Small intestine (tissue), 7 donors: Measurements from ENCODE around the gene TRIM59. TPM values are rescaled to one million over a fixed set of nuclear protein-coding genes. Genes with fewer than 3 reads are reported as not detected.

ENCODE experiments used
- DNase-seq, 2 donors: peaks; one replicate each; pipeline versions ENCODE4 v3.0.0 to v3.0.0-alpha.2; 2013
- FAIRE-seq: peaks from 2 replicates; lab custom pipeline; 2012; peaks lifted over from hg19 to GRCh38; lab: Jason Lieb, UNC
- H3K27ac ChIP-seq, 3 donors: one replicate each; pipeline ENCODE4 v1.5.1; 2013; ENCODE audit warnings: low read length in 2 of 3, mild to moderate bottlenecking in 2 of 3, control low read depth in 1 of 3, inconsistent platforms in 1 of 3, low read depth in 1 of 3, moderate library complexity in 1 of 3
- H3K27me3 ChIP-seq, 3 donors: one replicate each; pipeline ENCODE4 v1.6.1; 2013; ENCODE audit warnings: low read length in 3 of 3, inconsistent platforms in 1 of 3; ENCODE audit not compliant: control insufficient read depth in 3 of 3, insufficient read depth in 3 of 3
- H3K36me3 ChIP-seq, 3 donors: one replicate each; pipeline ENCODE4 v1.6.1; 2013; ENCODE audit warnings: low read length in 3 of 3, inconsistent platforms in 1 of 3, low read depth in 1 of 3, mild to moderate bottlenecking in 1 of 3, moderate library complexity in 1 of 3; ENCODE audit not compliant: control insufficient read depth in 3 of 3, insufficient read depth in 2 of 3
- H3K4me1 ChIP-seq, 3 donors: one replicate each; pipeline ENCODE4 v1.6.1; 2013; ENCODE audit warnings: low read length in 2 of 3, inconsistent platforms in 1 of 3, low read depth in 1 of 3, mild to moderate bottlenecking in 1 of 3, moderate library complexity in 1 of 3; ENCODE audit not compliant: control insufficient read depth in 3 of 3, insufficient read depth in 2 of 3
- H3K4me3 ChIP-seq, 3 donors: one replicate each; pipeline ENCODE4 v1.5.1; 2013; ENCODE audit warnings: low read length in 3 of 3, control low read depth in 1 of 3, inconsistent platforms in 1 of 3, low read depth in 1 of 3, mild to moderate bottlenecking in 1 of 3, moderate library complexity in 1 of 3
- H3K9me3 ChIP-seq, 2 donors: one replicate each; pipeline ENCODE4 v1.6.1; 2013; ENCODE audit warnings: low read depth in 1 of 2, low read length in 1 of 2; ENCODE audit not compliant: control insufficient read depth in 2 of 2, insufficient read depth in 1 of 2
- WGBS, 3 donors: extraction: QIAGEN DNeasy Blood & Tissue Kit; methylation state at CpG; one replicate each; pipeline ENCODE4 v1.1.7; 2013; 5-methylcytosine and 5-hydroxymethylcytosine counted together
- polyA plus RNA-seq, 4 donors: library from polyadenylated mRNA; stranded (reverse) in 3 of 4; unstranded in 1 of 4; fragments of 200-250 nt in 3 of 4; fragments of 120-200 nt in 1 of 4; gene quantifications; one replicate each; pipeline versions ENCODE4 v1.2.1 to v1.2.3, GENCODE V29; 2013
- donor health status: healthy with polysubstance abuse.
- donor health status: control.
- donor health status: control.
- donor health status: Bipolar disorder and iron deficiency.
- donor health status: healthy.

The TRIM59 gene
- polyA plus RNA-seq, 4 donors = 0.54 to 12.2 (median 3.2) TPM

DNA sequence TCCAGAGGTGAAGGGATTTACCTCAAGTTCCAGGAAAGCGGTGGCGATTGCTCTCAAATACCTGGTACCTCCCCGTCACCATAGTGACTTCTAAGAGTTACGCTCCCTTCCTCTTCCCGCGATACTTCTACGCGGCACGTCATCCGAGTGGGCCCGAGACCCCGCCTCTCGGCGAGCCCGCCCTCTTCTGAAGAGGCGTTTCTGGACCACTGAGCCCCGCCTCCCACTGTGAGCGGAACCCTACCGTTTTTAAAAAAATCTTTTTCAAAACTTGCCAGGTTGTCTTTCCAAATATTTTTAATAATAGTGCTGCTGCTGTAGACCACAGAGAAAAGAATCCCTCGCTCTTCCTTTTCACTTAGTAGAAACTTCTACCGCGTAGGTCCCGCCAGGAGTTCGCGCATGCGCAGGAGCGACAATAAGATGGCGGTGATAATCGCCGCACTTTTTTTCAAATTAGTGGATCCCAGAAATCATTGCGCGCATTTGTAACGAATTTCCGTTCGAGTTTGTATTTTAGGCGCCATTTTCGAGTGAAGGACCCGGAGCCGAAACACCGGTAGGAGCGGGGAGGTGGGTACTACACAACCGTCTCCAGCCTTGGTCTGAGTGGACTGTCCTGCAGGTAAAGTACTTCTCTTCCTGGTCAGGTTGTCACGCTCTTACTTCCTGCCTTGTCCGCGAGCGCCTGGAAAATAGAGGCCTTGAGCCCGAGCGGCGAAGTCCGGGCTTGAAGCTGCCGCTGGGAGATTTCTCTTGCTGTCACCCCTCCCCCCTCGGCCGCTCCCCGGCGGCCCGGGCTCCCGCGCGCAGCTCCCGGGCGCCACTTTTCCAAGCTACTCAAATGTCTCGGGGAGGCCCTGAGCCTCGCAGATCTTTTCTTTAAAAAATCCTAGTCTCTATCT, 50.2 kb downstream of the TRIM59 start, which contains the start of the genes IFT80 and SMC4:
Gene IFT80 (minus strand): TSS at position 101 of the 905 bp plus-strand sequence. CDS start 14,625 bp downstream, outside the sequence.
Gene SMC4 (plus strand): TSS at position 526 of the 905 bp plus-strand sequence. CDS start 1,177 bp downstream, outside the sequence.
- no peaks in the 10 kb centered on the region for H3K9me3 ChIP-seq
- H3K4me1 ChIP-seq = no peaks in the 10 kb centered on the region
- peak within 1 kb of the TSS; percentile 77 to 97 (median 89) for H3K4me3 ChIP-seq
- FAIRE-seq = no peak
- H3K36me3 ChIP-seq = no peaks in the 10 kb centered on the region
- H3K27me3 ChIP-seq = no peaks in the 10 kb centered on the region
- WGBS, 3 donors = 0 to 1% (median 0%) methylated on average over 62 to 63 of the region's 63 CpGs
- peak; percentile 96 to 98 for DNase-seq
- peak within 1 kb of the TSS; percentile 74 to 95 (median 90) for H3K27ac ChIP-seq

DNA sequence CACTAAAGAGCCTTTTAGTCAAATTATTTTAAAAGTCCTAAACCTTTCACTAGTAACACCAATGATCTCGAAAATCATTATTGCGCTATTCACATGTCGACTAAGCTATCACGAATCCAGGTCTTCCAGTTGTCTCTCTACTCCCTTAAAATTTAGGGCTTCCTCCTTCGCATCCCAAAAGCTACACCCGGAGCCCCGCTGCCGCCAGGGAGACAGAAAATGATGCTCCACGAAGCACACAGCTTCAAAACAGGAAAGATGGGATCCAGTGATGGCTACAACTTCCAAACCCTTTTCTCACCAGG, 50.8 kb downstream of the TRIM59 start:
- H3K36me3 ChIP-seq = no peaks in the 10 kb centered on the region
- H3K9me3 ChIP-seq = no peaks in the 10 kb centered on the region
- DNase-seq (no peak), FAIRE-seq (no peak)
- H3K27ac ChIP-seq = peak overlapping the region in 2 of 3 donors; percentile 90 to 95
- WGBS, 3 donors = 0% methylated on average over 9 of the region's 9 CpGs
- H3K4me3 ChIP-seq = peak overlapping the region; percentile 77 to 97 (median 89)
- no peaks in the 10 kb centered on the region for H3K27me3 ChIP-seq
- no peaks in the 10 kb centered on the region for H3K4me1 ChIP-seq

DNA sequence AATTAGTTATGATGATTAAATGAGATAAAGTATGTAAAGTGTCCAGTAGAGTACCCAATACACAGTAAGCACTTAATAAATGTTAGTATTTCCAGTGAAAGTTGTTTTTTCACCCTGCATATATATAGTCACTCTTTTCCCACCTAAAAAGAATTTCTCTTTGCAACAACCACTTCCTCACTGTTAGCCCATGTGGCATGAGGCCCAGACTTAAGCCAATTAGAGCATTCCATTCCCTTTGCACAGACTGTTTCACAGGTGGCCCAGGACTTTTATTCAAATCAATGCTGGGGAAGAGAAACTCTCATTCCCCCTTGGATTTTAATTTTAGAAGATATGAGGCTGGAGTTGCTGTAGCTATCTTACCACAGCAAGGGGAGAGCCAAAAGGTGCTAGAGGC, 54.3 kb downstream of the TRIM59 start:
- DNase-seq (no peak), FAIRE-seq (no peak)
- Histone ChIP-seq H3K27ac (no peak overlapping the region), H3K4me1 (peaks cover 0 to 2% (median 0%) of the 10 kb centered on the region in 3 donors), H3K4me3 (no peak overlapping the region), H3K9me3 (no peaks in the 10 kb centered on the region), H3K27me3 (no peaks in the 10 kb centered on the region), H3K36me3 (no peaks in the 10 kb centered on the region)

DNA sequence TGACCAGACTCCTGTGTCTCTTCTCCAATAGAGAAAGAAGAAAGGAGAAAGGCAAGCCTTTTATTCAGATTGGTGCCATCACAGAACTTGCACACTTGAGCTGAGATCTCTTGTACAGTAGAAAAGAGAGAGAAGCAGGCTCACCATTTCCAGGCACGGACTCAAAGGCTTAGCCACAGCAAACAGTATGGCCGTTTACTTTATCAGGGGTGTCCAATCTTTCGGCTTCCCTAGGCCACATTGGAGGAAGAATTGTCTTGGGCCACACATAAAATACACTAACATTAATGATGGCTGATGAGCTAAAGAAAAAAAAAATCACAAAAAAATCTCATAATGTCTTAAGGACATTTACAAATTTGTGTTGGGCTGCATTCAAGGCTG, 55.6 kb downstream of the TRIM59 start:
- Histone ChIP-seq H3K36me3 (no peaks in the 10 kb centered on the region), H3K4me1 (peaks cover 0 to 2% (median 0%) of the 10 kb centered on the region in 3 donors), H3K27me3 (no peaks in the 10 kb centered on the region), H3K9me3 (no peaks in the 10 kb centered on the region), H3K27ac (no peak overlapping the region), H3K4me3 (no peak overlapping the region)
- FAIRE-seq = no peak
- 93 to 98% (median 96%) methylated on average over 3 of the region's 3 CpGs for WGBS, 3 donors
- DNase-seq = no peak

DNA sequence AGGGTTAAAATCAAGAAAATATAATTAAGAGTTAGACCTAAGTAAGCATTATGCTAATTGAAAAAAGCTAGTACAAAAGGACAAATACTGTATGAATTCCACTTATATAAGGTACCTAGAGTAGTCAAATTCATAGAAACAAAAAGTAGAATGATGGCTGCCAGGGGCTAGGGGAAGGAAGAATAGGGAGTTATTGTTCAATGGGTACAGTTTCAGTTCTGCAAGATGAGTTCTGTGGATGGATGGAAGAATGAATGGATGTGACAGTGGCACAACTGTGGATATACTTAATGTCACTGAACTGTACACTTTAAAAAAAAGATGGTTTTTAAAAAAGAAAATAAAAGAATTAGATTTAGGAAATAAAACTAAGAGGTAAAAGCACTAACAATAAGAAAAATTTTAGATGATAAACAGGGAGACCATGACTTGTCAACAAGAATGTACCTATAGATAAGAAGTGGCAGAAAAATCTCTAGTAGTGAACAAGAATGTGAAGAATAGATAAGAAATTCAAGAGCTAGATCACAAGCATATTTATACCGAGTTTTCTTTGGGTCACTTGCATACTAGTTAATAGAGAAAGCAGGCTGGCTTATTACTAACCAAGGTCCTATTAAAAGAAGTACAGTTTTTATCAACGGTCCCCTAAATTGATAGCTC, 56.1 kb downstream of the TRIM59 start:
- DNase-seq (no peak), FAIRE-seq (no peak)
- no peak overlapping the region for H3K4me3 ChIP-seq
- H3K9me3 ChIP-seq = no peaks in the 10 kb centered on the region
- no peaks in the 10 kb centered on the region for H3K27me3 ChIP-seq
- H3K36me3 ChIP-seq = no peaks in the 10 kb centered on the region
- WGBS, 3 donors = 78 to 88% (median 86%) methylated on average over 2 of the region's 2 CpGs
- H3K27ac ChIP-seq = no peak overlapping the region
- peaks cover 0 to 2% (median 0%) of the 10 kb centered on the region in 3 donors for H3K4me1 ChIP-seq

DNA sequence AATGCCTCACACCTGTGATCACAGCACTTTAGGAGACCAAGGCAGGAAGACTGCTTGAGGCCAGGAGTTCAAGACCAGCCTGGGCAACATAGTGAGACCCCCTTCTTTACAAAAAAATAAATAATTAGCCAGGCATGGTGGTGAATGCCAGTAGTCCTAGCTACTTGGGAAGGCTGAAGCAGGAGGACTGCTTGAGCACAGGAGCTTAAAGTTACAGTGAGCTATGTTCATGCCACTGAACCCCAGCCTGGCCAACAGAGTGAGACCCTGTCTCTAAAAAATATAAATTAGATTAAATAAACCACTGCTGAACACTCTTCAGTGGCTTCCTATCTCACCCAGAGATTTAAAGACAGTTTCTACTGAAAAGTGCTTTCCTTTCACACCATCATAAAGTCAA, 56.8 kb downstream of the TRIM59 start:
- Histone ChIP-seq H3K27ac (no peak overlapping the region), H3K4me3 (no peak overlapping the region)
- no peak for FAIRE-seq

DNA sequence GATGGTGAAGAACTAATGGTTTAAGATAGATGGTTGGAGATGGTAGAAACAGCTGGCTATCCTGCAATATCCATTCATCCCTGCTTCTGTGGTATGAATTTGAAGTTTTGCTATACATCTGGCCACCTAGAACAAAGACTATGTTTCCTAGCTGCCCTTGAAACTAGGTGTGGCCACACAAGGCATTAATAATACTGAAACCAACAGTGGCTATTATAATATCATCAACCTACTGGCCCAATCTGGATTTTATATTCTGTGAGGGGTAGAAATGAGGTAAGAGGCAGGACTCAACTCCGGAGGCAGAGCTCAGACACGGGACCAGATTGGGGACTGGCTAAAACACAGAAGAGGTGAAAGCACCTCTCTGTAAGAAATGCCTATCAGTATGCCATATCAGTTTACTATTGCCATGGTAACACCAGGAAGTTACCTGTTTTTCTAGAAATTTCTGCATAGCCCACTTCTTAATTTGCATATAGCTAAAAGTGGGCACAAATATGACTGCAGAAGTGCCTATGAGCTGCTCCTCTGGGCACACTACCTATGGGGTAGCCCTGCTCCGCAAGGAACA, 58.9 kb downstream of the TRIM59 start:
- H3K27me3 ChIP-seq = no peaks in the 10 kb centered on the region
- no peaks in the 10 kb centered on the region for H3K36me3 ChIP-seq
- H3K4me3 ChIP-seq = no peak overlapping the region
- no peaks in the 10 kb centered on the region for H3K9me3 ChIP-seq
- WGBS, 3 donors = 73 to 94% (median 86%) methylated on average over 3 of the region's 3 CpGs
- H3K4me1 ChIP-seq = peaks cover 0 to 2% (median 0%) of the 10 kb centered on the region in 3 donors
- FAIRE-seq (no peak), DNase-seq (no peak)
- no peak overlapping the region for H3K27ac ChIP-seq

More for the DNA sequence above, 56.8 kb downstream of the TRIM59 start:
- H3K4me1 ChIP-seq = peaks cover 0 to 2% (median 0%) of the 10 kb centered on the region in 3 donors
- H3K9me3 ChIP-seq = no peaks in the 10 kb centered on the region
- H3K27me3 ChIP-seq = no peaks in the 10 kb centered on the region
- H3K36me3 ChIP-seq = no peaks in the 10 kb centered on the region
- DNase-seq = no peak
